ENCODE results near the gene XPOT. TPM values are rescaled to one million over a fixed set of nuclear protein-coding genes. Genes with fewer than 3 reads are reported as not detected.

XPOT gene
- total RNA-seq, 2 experiments from 2014 or later, result 145 to 153 TPM

Other genes with a start within 250 kb of the XPOT start
- 10 to 100 TPM; 12.4 to 14.1 TPM for gene KICS2, start 182.1 kb upstream of the XPOT start, total RNA-seq
- not detected for gene C12orf56, start 13.6 kb upstream of the XPOT start, total RNA-seq
- gene TBK1, start 47.7 kb downstream of the XPOT start, total RNA-seq, result 10 to 100 TPM; 21.7 to 23.4 TPM
- 10 to 100 TPM; 40.6 to 40.7 TPM for gene RASSF3, start 206.1 kb downstream of the XPOT start, total RNA-seq

All from activated CD4-positive, alpha-beta memory T cell treated with anti-CD3 and anti-CD28 coated beads for 36 hours (primary cell).